Effector CD8-positive, alpha-beta T cell (primary cell): Measurements from ENCODE around the gene SOCS4.

Source experiments
- DNase-seq: peaks from one replicate; lab custom pipeline; 2025; lab: John Stamatoyannopoulos, UW

Gene SOCS4

GRCh38 chr14:55088356-55088755 lies 61.3 kb downstream of the SOCS4 start:
- DNase-seq: no peak

- DNase-seq: no peak
Measured at GRCh38 chr14:55092341-55092740, 65.3 kb downstream of the SOCS4 start.

- no peak for DNase-seq
Measured at GRCh38 chr14:55094292-55095157, 67.5 kb downstream of the SOCS4 start.

GRCh38 chr14:55097881-55098560 lies 71.0 kb downstream of the SOCS4 start:
- no peak for DNase-seq

- DNase-seq: no peak
Measured at GRCh38 chr14:55098561-55098898, 71.5 kb downstream of the SOCS4 start.
